Lower leg skin (tissue), 4 donors: ENCODE results near the gene PABPN1. TPM values are rescaled to one million over a fixed set of nuclear protein-coding genes. Genes with fewer than 3 reads are reported as not detected.
A peak's percentile ranks its signal among the peaks of the same experiment; 100 is the strongest.
"Not testable (repeated sequence)": the region's sequence is repeated elsewhere in the genome, so short reads cannot be mapped to it uniquely, and the experiment has no call there.

ENCODE experiments used
- DNase-seq, 2 donors: peaks; one replicate each; pipeline ENCODE4 v3.0.0-alpha.2; 2019; ENCODE audit warnings: low spot score in 2 of 2
- H3K4me3 ChIP-seq: fragments of 200-600 bp; sonication (generic); 2 replicates; pipeline ENCODE4 v1.5.1; 2017; ENCODE audit warnings: mild to moderate bottlenecking, low read depth; ENCODE audit not compliant: poor library complexity, severe bottlenecking
- CTCF ChIP-seq, 3 donors: fragments of 450-650 bp; IDR thresholded peaks; one replicate each; pipeline ENCODE4 v1.5.1; 2016; ENCODE audit warnings: antibody characterized with exemption in 3 of 3, mild to moderate bottlenecking in 3 of 3, moderate library complexity in 2 of 3
- POLR2A ChIP-seq, 2 donors: fragments of 450-650 bp; IDR thresholded peaks; one replicate each; pipeline ENCODE4 v1.6.1; 2016 to 2017; ENCODE audit warnings: antibody characterized with exemption in 2 of 2, mild to moderate bottlenecking in 1 of 2, moderate library complexity in 1 of 2
- WGBS, 2 donors: methylation state at CpG; one replicate each; pipeline ENCODE4 v1.1.5; 2018; 5-methylcytosine and 5-hydroxymethylcytosine counted together
- intact Hi-C: fragments of 100-400 bp; cut with DNase I; formaldehyde crosslinking; loops from one replicate; pipeline ENCODE4 v1.15.0; 2023; ENCODE audit warnings: low total_unique reads
- total RNA-seq, 4 donors: library from RNA; depleted of rRNA; stranded (reverse); fragments of >200 nt; gene quantifications; one replicate each; pipeline ENCODE4 v1.1.0, GENCODE V29; 2016

Gene PABPN1
- total RNA-seq, 4 donors from 2014 or later: 25.5 to 65.8 (median 39.9) TPM

GRCh38 chr14:23321572-23322547 is 603 bp downstream of the PABPN1 start:
- peak; percentile 46 to 89 for DNase-seq
- WGBS, 2 donors: 0 to 2% methylated on average over 33 to 47 of the region's 64 CpGs
- TF ChIP-seq POLR2A (IDR thresholded peaks at IDR 0.05): no peak
- TF ChIP-seq CTCF (IDR thresholded peaks at IDR 0.05): no peak
- H3K4me3 ChIP-seq: peak overlapping the region; percentile 67
- intact Hi-C loops: loop anchor here (10.0 kb wide), 1 partner anchor 153 kb away; no protein-coding TSS in a partner anchor

- intact Hi-C loops: loop anchor here (10.0 kb wide), 1 partner anchor 152 kb away; no protein-coding TSS in a partner anchor
- 49 to 53% methylated on average over 10 of the region's 10 CpGs for WGBS, 2 donors
- TF ChIP-seq CTCF (IDR thresholded peaks at IDR 0.05) (no peak), POLR2A (IDR thresholded peaks at IDR 0.05) (no peak)
- DNase-seq: no peak
- no peak overlapping the region for H3K4me3 ChIP-seq
Measured at GRCh38 chr14:23322568-23323517, 1.6 kb downstream of the PABPN1 start.

GRCh38 chr14:23323838-23324454 is 2.7 kb downstream of the PABPN1 start:
- peak in 1 of 2 donors; percentile 80 for DNase-seq
- TF ChIP-seq POLR2A (IDR thresholded peaks at IDR 0.05) (no peak), CTCF (IDR thresholded peaks at IDR 0.05) (no peak)
- WGBS, 2 donors: 83 to 88% methylated on average over 18 of the region's 18 CpGs
- no peak overlapping the region for H3K4me3 ChIP-seq
- intact Hi-C loops: loop anchor here (10.0 kb wide), 1 partner anchor 151 kb away; no protein-coding TSS in a partner anchor

GRCh38 chr14:23324455-23324846 is 3.2 kb downstream of the PABPN1 start:
- no peak for TF ChIP-seq CTCF (IDR thresholded peaks at IDR 0.05)
- TF ChIP-seq POLR2A (IDR thresholded peaks at IDR 0.05): no peak
- 78 to 79% methylated on average over 2 of the region's 2 CpGs for WGBS, 2 donors
- no peak for DNase-seq
- no peak overlapping the region for H3K4me3 ChIP-seq
- intact Hi-C loops: loop anchor here (10.0 kb wide), 1 partner anchor 150 kb away; no protein-coding TSS in a partner anchor

- no peak overlapping the region for H3K4me3 ChIP-seq
- TF ChIP-seq CTCF (IDR thresholded peaks at IDR 0.05) (no peak), POLR2A (IDR thresholded peaks at IDR 0.05) (no peak)
- 81 to 87% methylated on average over 7 of the region's 7 CpGs for WGBS, 2 donors
- intact Hi-C loops: loop anchor here (5.0 to 10.0 kb wide), 2 partner anchors 57 to 150 kb away; no protein-coding TSS in a partner anchor
- peak in 1 of 2 donors; percentile 65 for DNase-seq
Measured at GRCh38 chr14:23324993-23325392, 3.7 kb downstream of the PABPN1 start.

- intact Hi-C loops: loop anchor here (5.0 to 10.0 kb wide), 2 partner anchors 57 to 149 kb away; no protein-coding TSS in a partner anchor
- not testable (repeated sequence) for H3K4me3 ChIP-seq, DNase-seq
- WGBS, 2 donors: 90 to 91% methylated on average over 5 of the region's 5 CpGs
Measured at GRCh38 chr14:23325746-23326145, 4.5 kb downstream of the PABPN1 start.
